ENCODE measurements around the gene PSPC1.
"Not testable (repeated sequence)": the region's sequence is repeated elsewhere in the genome, so short reads cannot be mapped to it uniquely, and the experiment has no call there.

DNA sequence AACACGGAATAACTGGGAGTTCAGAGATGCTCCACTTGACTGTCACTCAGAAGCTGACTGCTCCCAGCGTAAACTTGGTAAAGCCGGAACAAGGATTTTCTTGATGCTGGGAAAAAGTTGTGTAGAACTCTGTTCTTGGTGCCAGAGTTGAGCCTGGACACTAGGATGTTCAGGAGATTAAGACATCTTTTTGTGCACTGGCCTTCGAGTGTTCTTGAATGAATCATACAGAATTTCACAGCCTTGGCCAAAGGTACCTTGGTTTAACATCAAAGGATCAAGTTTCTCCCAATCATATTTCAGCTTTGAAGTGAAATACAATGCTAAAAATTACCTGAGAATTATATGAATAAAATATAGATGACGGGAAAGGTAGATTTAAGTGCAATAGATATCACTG lies 81.8 kb downstream of the PSPC1 start:
- TF ChIP-seq CTCF (optimal IDR thresholded peaks at IDR 0.05 in 1 of 3, IDR thresholded peaks at IDR 0.05 in 1 of 3, conservative IDR thresholded peaks at IDR 0.05 in 1 of 3; ENCODE audit: extremely low read depth in 1 of 3, insufficient read depth in 2 of 3, low read length in 3 of 3); EZH2 (IDR thresholded peaks at IDR 0.05; ENCODE audit: low read length): not testable (repeated sequence)

Data from keratinocyte (primary cell).